ENCODE data around the gene LMX1B.

GRCh38 chr9:126705767-126706697 is 92.3 kb downstream of the LMX1B start:
- TF ChIP-seq CTCF (IDR thresholded peaks at IDR 0.05; ENCODE audit: insufficient read depth, low read length) (peak; percentile 68), GABPA (IDR thresholded peaks at IDR 0.05; ENCODE audit: low read depth) (no peak), SPI1 (IDR thresholded peaks at IDR 0.05; ENCODE audit: borderline replicate concordance, low read depth) (no peak), POLR2AphosphoS5 (IDR thresholded peaks at IDR 0.05; ENCODE audit: low read depth) (no peak)
